T-helper 2 cell treated with Interferon-gamma antibody and Interleukin-4, amounts not matched to agents 5 μg/mL and 100 μg/mL, for 36 hours (primary cell): ENCODE data around the gene ASB15.

Experiments used
- DNase-seq: peaks from one replicate; pipeline ENCODE4 v3.0.0; 2021; ENCODE audit warnings: low spot score
- H3K27ac Mint-ChIP-seq: one replicate; pipeline ENCODE4 v1.8.0; 2021; ENCODE audit warnings: mild to moderate bottlenecking, mixed read lengths
- H3K27me3 Mint-ChIP-seq: one replicate; pipeline ENCODE4 v1.8.0; 2021; ENCODE audit warnings: low read depth, mixed read lengths
- H3K36me3 Mint-ChIP-seq: one replicate; pipeline ENCODE4 v1.8.0; 2021; ENCODE audit warnings: low read depth, mixed read lengths
- H3K4me1 Mint-ChIP-seq: one replicate; pipeline ENCODE4 v1.8.0; 2021; ENCODE audit warnings: low read depth, mixed read lengths
- H3K4me3 Mint-ChIP-seq: one replicate; pipeline ENCODE4 v1.8.0; 2022; ENCODE audit warnings: mild to moderate bottlenecking, moderate library complexity, mixed read lengths
- H3K9me3 Mint-ChIP-seq: one replicate; pipeline ENCODE4 v1.8.0; 2021; ENCODE audit warnings: mixed read lengths

ASB15 gene

DNA sequence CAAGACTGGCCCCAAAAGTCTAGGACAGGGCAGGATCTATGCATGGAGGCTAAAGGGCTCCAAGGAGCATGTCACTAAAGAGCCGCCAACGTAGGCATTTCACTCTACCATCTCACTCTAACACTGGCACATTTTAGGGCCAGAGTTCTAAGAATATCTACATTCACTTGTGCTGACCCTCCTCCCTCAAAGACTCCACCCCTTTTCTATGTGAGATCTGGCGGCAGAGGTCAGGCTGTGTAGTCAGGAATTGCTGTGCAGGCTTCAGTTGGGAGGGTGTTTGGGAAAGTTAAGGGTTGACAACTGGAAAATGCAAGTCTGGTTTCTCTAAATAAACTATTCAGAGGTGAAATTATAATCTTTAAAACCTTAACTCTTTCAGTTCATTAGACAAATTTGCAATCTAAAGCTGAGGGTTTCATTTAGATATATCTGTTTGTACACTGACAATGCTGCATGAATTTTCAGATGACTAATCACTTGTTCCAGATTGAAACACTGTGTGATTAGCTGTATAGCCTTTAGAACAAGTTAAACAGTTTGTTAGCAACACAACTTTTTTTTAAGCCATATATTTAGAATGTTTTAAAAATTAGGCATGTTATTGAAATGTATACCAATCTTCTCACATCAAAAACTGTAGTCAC is 72.3 kb downstream of the ASB15 start:
- H3K27ac Mint-ChIP-seq: no peak overlapping the region
- no peak overlapping the region for H3K4me3 Mint-ChIP-seq
- H3K9me3 Mint-ChIP-seq: no peaks in the 10 kb centered on the region
- no peaks in the 10 kb centered on the region for H3K4me1 Mint-ChIP-seq
- no peak for DNase-seq
- H3K36me3 Mint-ChIP-seq: no peaks in the 10 kb centered on the region
- no peaks in the 10 kb centered on the region for H3K27me3 Mint-ChIP-seq

DNA sequence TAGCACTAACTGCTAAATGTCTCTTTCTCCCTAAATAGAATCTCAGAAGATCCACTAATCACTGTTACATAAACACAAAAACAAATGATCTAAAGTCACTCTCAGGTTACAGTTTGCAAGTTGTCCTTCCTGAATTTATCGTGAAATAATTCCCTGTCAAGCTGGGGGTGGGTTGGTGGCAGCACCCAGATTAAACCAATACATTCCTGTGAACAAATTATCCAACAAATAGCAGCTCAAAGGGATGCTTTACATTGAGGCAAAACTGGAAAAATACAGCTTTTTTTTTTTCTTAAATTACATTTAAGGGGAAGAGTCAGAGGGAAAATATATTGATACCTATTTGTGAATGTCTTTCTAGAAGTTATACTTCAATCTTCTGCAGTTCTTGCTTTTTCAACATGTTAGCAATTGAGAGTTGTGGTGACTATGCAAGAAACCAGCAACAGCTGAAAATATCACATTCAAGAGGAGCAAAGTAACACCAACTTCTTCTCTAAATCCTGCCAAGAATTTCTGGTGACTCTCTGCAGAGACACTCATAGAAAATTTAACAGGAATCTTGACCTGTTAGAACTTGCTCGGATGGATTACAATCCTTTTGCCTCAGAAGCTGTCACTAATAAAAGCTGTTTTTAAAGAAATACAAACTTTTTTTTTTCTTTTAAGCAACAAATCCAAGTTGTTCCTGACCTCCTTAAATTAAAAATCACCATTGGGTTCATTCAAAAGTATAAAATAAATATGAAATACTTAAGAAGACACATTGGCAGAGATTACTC is 73.0 kb downstream of the ASB15 start:
- no peaks in the 10 kb centered on the region for H3K9me3 Mint-ChIP-seq
- no peak for DNase-seq
- no peaks in the 10 kb centered on the region for H3K4me1 Mint-ChIP-seq
- no peak overlapping the region for H3K27ac Mint-ChIP-seq
- no peak overlapping the region for H3K4me3 Mint-ChIP-seq
- H3K36me3 Mint-ChIP-seq: no peaks in the 10 kb centered on the region
- H3K27me3 Mint-ChIP-seq: no peaks in the 10 kb centered on the region

DNA sequence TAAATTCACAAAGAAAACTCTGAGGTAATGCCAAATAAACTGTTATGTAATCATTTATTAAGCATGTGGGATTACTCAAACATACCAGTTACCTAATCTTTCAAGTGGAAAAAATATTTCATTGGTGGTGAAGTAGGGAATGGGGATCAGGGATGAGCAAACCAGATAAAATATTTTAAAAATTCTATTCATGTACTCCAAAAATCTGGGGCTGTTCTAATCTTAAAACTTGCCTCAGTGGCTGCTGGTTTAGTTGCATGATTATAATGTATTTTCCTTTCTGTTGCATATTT is 73.5 kb downstream of the ASB15 start:
- no peaks in the 10 kb centered on the region for H3K36me3 Mint-ChIP-seq

DNA sequence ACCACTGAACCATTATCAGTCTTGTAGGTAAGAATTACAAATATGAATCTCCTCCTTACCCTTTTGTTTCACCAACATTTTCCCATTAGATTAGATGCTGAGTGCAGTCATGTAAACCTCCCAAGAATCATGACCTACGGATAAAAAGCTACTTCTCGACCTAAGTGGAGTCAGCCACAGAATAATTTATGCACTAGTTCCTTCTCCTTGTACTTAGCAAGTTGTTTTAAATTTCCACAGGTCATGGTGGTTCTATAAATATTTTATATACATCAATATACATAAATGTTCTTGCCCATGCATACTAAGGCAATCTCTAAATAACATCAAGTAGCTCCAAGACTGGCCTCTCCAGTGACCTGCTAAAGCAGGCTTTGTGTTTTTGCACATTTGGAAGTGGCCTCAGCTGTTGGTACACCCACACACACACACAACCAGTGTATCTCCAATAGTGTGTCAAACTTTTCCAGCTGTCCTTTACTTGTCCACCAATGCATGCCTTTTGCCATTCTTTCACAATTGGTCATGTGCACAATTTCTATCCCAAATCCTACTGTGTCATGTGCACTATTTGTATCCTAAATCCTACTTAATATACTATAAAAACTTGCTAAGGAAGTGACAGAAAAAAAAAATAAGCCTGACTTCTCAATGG is 75.6 kb downstream of the ASB15 start:
- H3K9me3 Mint-ChIP-seq: no peaks in the 10 kb centered on the region
- no peak overlapping the region for H3K27ac Mint-ChIP-seq
- no peak for DNase-seq
- no peaks in the 10 kb centered on the region for H3K27me3 Mint-ChIP-seq
- peaks cover 1% of the 10 kb centered on the region for H3K36me3 Mint-ChIP-seq
- H3K4me1 Mint-ChIP-seq: no peaks in the 10 kb centered on the region
- no peak overlapping the region for H3K4me3 Mint-ChIP-seq

More for the DNA sequence above, 73.5 kb downstream of the ASB15 start:
- Mint-ChIP-seq H3K4me1 (no peaks in the 10 kb centered on the region), H3K27ac (no peak overlapping the region), H3K9me3 (no peaks in the 10 kb centered on the region), H3K27me3 (no peaks in the 10 kb centered on the region), H3K4me3 (no peak overlapping the region)
- DNase-seq: no peak

DNA sequence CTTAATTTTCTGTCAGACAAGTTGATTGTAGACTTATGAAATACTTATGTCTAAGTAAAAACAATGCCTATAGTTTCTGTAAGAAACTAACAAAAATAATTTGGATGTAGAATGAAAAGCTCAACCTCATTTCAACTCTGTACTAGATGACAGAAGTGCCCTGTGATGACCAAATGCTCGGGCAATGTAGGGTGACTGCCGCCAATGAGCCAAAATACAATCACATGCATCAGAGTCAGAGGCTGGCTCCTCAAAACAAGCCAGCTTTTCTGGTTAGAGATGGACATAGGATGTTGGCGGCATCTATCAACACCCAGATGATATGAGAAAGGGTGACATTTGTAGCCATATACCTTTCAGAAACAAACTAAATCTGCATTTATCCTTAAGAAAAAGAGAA is 78.0 kb downstream of the ASB15 start:
- no peak overlapping the region for H3K27ac Mint-ChIP-seq
- DNase-seq: no peak
- no peak overlapping the region for H3K4me3 Mint-ChIP-seq

DNA sequence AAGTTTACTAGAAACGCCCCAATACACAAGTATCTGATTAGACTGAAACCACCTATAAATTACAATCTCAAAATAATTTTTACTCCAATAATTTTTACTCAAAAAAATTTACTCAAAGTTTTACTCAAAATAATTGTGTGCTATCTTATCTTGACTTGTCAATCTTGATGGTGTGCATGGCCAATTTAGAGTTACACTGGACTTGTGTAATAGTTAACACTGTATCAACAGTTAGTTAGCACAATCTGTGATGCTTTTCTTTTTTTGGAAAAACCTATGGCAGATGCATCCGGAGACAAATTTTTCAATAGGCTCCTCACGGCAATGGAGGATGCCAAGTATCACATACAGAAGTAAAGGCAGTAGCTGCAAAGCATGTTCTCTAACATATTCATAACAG is 79.0 kb downstream of the ASB15 start:
- no peak for DNase-seq
- H3K4me3 Mint-ChIP-seq: no peak overlapping the region
- no peaks in the 10 kb centered on the region for H3K4me1 Mint-ChIP-seq
- no peaks in the 10 kb centered on the region for H3K27me3 Mint-ChIP-seq
- peaks cover 5% of the 10 kb centered on the region for H3K36me3 Mint-ChIP-seq
- H3K27ac Mint-ChIP-seq: no peak overlapping the region
- no peaks in the 10 kb centered on the region for H3K9me3 Mint-ChIP-seq

More for the DNA sequence above, 78.0 kb downstream of the ASB15 start:
- no peaks in the 10 kb centered on the region for H3K27me3 Mint-ChIP-seq
- no peaks in the 10 kb centered on the region for H3K9me3 Mint-ChIP-seq
- H3K4me1 Mint-ChIP-seq: no peaks in the 10 kb centered on the region
- H3K36me3 Mint-ChIP-seq: peaks cover 5% of the 10 kb centered on the region

DNA sequence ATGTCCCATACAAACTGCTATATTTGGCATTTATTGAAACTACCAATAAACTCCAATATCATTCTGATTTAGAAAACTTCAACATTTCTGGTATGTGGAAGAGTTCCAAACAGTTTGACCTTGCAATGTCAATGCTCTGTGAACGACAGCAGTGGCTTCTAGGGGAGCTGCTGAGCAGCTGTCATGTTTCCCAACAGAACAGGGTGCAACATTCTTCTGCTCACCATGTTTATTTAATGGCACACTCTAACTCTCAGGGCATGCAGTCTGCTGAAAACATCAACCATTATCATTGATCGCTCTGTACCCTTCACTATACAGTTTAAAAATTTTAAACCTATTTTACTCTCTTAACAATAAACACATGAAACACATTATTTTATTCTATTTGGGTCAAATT is 79.9 kb downstream of the ASB15 start:
- DNase-seq: no peak
- no peaks in the 10 kb centered on the region for H3K4me1 Mint-ChIP-seq
- peaks cover 5% of the 10 kb centered on the region for H3K36me3 Mint-ChIP-seq

DNA sequence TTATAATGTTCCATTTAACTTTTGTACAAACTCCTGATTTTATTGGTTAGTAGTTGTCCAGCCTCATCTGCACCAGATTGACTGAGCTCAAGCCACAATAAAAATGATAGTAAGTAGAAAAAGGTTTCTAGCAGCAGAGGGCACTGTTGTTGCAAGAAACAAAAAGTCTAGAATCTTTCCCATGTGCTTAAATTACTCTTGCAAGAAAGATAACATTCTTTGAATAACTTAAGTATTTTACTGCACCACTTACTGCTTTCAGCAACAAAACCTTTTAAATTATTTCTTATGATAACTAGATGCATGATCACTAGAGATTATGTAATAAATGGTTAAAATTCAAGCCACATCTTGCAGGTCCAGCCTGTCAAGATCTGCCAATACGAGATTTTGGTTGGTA is 81.1 kb downstream of the ASB15 start:
- H3K4me1 Mint-ChIP-seq: no peaks in the 10 kb centered on the region
- no peaks in the 10 kb centered on the region for H3K27me3 Mint-ChIP-seq
- no peaks in the 10 kb centered on the region for H3K9me3 Mint-ChIP-seq
- no peak for DNase-seq
- H3K4me3 Mint-ChIP-seq: no peak overlapping the region
- H3K36me3 Mint-ChIP-seq: peaks cover 5% of the 10 kb centered on the region
- H3K27ac Mint-ChIP-seq: no peak overlapping the region

More for the DNA sequence above, 79.9 kb downstream of the ASB15 start:
- Mint-ChIP-seq H3K27me3 (no peaks in the 10 kb centered on the region), H3K4me3 (no peak overlapping the region), H3K27ac (no peak overlapping the region), H3K9me3 (no peaks in the 10 kb centered on the region)

DNA sequence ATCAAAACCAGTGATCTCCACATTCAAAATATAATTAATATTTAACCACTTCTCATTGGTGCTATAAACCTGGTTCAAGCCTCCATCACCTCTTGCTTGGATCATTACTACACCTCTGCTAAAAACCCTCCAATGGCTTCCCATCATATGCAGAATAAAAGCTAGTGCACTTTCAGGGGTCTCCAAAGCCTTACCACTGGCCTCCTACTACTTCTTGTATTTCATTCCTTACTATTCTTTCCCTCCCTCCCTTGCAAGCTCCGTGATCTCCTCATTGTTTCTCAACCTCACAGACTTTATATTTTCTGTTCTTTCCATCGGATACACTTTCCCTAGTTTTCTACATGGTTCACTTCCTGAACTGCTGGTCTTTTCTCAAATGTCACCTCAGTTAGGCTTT is 85.5 kb downstream of the ASB15 start:
- Mint-ChIP-seq H3K27ac (no peak overlapping the region), H3K9me3 (no peaks in the 10 kb centered on the region), H3K4me1 (no peaks in the 10 kb centered on the region), H3K36me3 (peaks cover 14% of the 10 kb centered on the region), H3K4me3 (no peak overlapping the region), H3K27me3 (no peaks in the 10 kb centered on the region)
- DNase-seq: no peak

DNA sequence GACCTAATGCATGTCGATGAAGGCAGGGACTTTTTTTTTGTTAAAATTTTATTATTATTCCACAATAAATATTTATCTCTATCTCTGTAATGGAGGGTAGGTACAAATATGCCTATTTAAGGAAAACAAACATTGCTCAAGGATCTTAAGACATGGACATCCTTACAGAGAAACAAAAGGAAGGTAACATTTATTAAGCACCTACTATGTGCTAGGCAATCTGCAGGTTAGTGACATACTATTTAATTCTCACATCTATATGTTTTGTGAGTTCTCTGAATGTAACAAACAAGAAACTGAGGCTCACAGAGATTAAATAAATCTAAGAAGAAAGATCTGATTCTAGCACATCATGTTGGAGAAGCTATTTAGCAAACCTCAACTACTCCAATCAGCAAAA is 86.1 kb downstream of the ASB15 start:
- Mint-ChIP-seq H3K9me3 (no peaks in the 10 kb centered on the region), H3K27ac (no peak overlapping the region), H3K4me3 (no peak overlapping the region), H3K4me1 (no peaks in the 10 kb centered on the region), H3K36me3 (peaks cover 20% of the 10 kb centered on the region), H3K27me3 (no peaks in the 10 kb centered on the region)
- DNase-seq: no peak
